Keratinocyte (primary cell): ENCODE data around the gene LANCL1. TPM values are rescaled to one million over a fixed set of nuclear protein-coding genes. Genes with fewer than 3 reads are reported as not detected.

Experiments
- DNase-seq: peaks from one replicate; pipeline ENCODE4 v3.0.0-alpha.2; 2011; ENCODE audit warnings: low read depth, missing footprints, low spot score
- FAIRE-seq: peaks from 2 replicates; lab custom pipeline; 2011; peaks lifted over from hg19 to GRCh38; lab: Jason Lieb, UNC
- H2AFZ ChIP-seq: 2 replicates; pipeline ENCODE4 v1.6.0; 2012; ENCODE audit warnings: low read length, control low read depth, inconsistent platforms; ENCODE audit not compliant: control insufficient read depth
- H3K27ac ChIP-seq: 2 replicates; pipeline ENCODE4 v1.5.1; 2011; ENCODE audit warnings: low read length; ENCODE audit not compliant: control insufficient read depth, insufficient read depth
- H3K27me3 ChIP-seq: 3 replicates; pipeline ENCODE4 v1.6.0; 2011; ENCODE audit warnings: low read length; ENCODE audit not compliant: control insufficient read depth, insufficient read depth; ENCODE audit errors: extremely low read depth
- H3K36me3 ChIP-seq, 2 experiments: 2 replicates in 1 of 2; 3 replicates in 1 of 2; pipeline ENCODE4 v1.5.1; 2011; ENCODE audit warnings: low read length in 2 of 2, mild to moderate bottlenecking in 1 of 2; ENCODE audit not compliant: control insufficient read depth in 2 of 2, insufficient read depth in 2 of 2; ENCODE audit errors: extremely low read depth in 1 of 2
- H3K4me1 ChIP-seq: 3 replicates; pipeline ENCODE4 v1.5.1; 2011; ENCODE audit warnings: low read length; ENCODE audit not compliant: control insufficient read depth, insufficient read depth; ENCODE audit errors: extremely low read depth
- H3K4me2 ChIP-seq: 3 replicates; pipeline ENCODE4 v1.6.0; 2011; ENCODE audit warnings: low read depth, low read length; ENCODE audit not compliant: control insufficient read depth, insufficient read depth; ENCODE audit errors: extremely low read depth
- H3K4me3 ChIP-seq, 3 experiments: fragments of 200-600 bp in 1 of 3; sonication (generic) in 1 of 3; 2 replicates in 2 of 3; 3 replicates in 1 of 3; pipeline ENCODE4 v1.5.1; 2011 to 2016; ENCODE audit warnings: low read length in 3 of 3, mild to moderate bottlenecking in 3 of 3, control low read depth in 2 of 3, inconsistent platforms in 1 of 3, low read depth in 1 of 3, mixed read lengths in 1 of 3, mixed run types in 1 of 3, moderate library complexity in 1 of 3; ENCODE audit not compliant: control insufficient read depth in 2 of 3, insufficient read depth in 2 of 3; ENCODE audit errors: extremely low read depth in 1 of 3
- H3K79me2 ChIP-seq: 2 replicates; pipeline ENCODE4 v1.6.0; 2012; ENCODE audit warnings: low read length; ENCODE audit not compliant: control insufficient read depth, insufficient read depth
- H3K9ac ChIP-seq: 3 replicates; pipeline ENCODE4 v1.6.0; 2011; ENCODE audit warnings: low read length; ENCODE audit not compliant: control insufficient read depth, insufficient read depth; ENCODE audit errors: extremely low read depth
- H3K9me1 ChIP-seq: 3 replicates; pipeline ENCODE4 v1.6.0; 2011; ENCODE audit warnings: low read length; ENCODE audit not compliant: control insufficient read depth, insufficient read depth; ENCODE audit errors: extremely low read depth
- H3K9me3 ChIP-seq: 2 replicates; pipeline ENCODE4 v1.5.1; 2012; ENCODE audit warnings: low read depth, low read length; ENCODE audit not compliant: control insufficient read depth
- H4K20me1 ChIP-seq: 3 replicates; pipeline ENCODE4 v1.6.0; 2011; ENCODE audit warnings: low read length; ENCODE audit not compliant: control insufficient read depth, insufficient read depth; ENCODE audit errors: extremely low read depth
- CTCF ChIP-seq, 3 experiments: IDR thresholded peaks in 1 of 3; conservative IDR thresholded peaks in 1 of 3; optimal IDR thresholded peaks in 1 of 3; 2 replicates in 2 of 3; 3 replicates in 1 of 3; pipeline versions ENCODE3 to v1.5.1; 2011; ENCODE audit warnings: low read length in 3 of 3, mild to moderate bottlenecking in 3 of 3, moderate library complexity in 2 of 3, control low read depth in 1 of 3, inconsistent platforms in 1 of 3; ENCODE audit not compliant: insufficient read depth in 2 of 3; ENCODE audit errors: extremely low read depth in 1 of 3
- EZH2 ChIP-seq: IDR thresholded peaks from one replicate; pipeline ENCODE4 v1.6.1; 2012; ENCODE audit warnings: inconsistent platforms, mild to moderate bottlenecking, low read length, moderate library complexity
- dilution Hi-C: fragments of 300-500 bp; cut with MboI; formaldehyde crosslinking; loops from one replicate; pipeline ENCODE4 v1.7.0; 2020; ENCODE audit warnings: low sequenced_read_pairs; ENCODE audit not compliant: extremely low pct_ligation_motif_present
- polyA plus RNA-seq, 5 experiments: library from polyadenylated mRNA; depleted of rRNA in 3 of 5; stranded (reverse) in 3 of 5; stranded (forward) in 1 of 5; unstranded in 1 of 5; fragments of >200 nt; gene quantifications; 1 replicate in 1 of 5; 2 replicates in 3 of 5; 3 replicates in 1 of 5; pipeline versions ENCODE4 v1.2.1 to v1.2.3, GENCODE V29; 2011 to 2012; ENCODE audit warnings: missing spikeins in 2 of 5, low read depth in 1 of 5, low replicate concordance in 1 of 5

LANCL1 gene
- polyA plus RNA-seq, 1 donor (not counting 4 experiments of a cell fraction or from before 2014, with no cell fraction given) = 86.4 TPM

- TF ChIP-seq CTCF (optimal IDR thresholded peaks at IDR 0.05 in 1 of 3, IDR thresholded peaks at IDR 0.05 in 1 of 3, conservative IDR thresholded peaks at IDR 0.05 in 1 of 3; ENCODE audit: extremely low read depth in 1 of 3, insufficient read depth in 2 of 3, low read length in 3 of 3) (no peak), EZH2 (no peak)
- dilution Hi-C loops = no loop called here
- H3K27me3 ChIP-seq = no peaks in the 10 kb centered on the region
- no peak overlapping the region for H2AFZ ChIP-seq
- no peak overlapping the region for H3K9ac ChIP-seq
- no peaks in the 10 kb centered on the region for H3K36me3 ChIP-seq
- no peaks in the 10 kb centered on the region for H3K9me1 ChIP-seq
- H3K79me2 ChIP-seq = no peaks in the 10 kb centered on the region
- H3K4me3 ChIP-seq = no peak overlapping the region
- no peaks in the 10 kb centered on the region for H3K9me3 ChIP-seq
- H3K27ac ChIP-seq = no peak overlapping the region
- no peaks in the 10 kb centered on the region for H3K4me1 ChIP-seq
- H3K4me2 ChIP-seq = no peak overlapping the region
- no peak for FAIRE-seq
- DNase-seq = no peak
- H4K20me1 ChIP-seq = no peaks in the 10 kb centered on the region
Measured at GRCh38 chr2:210515911-210516310, 39.4 kb upstream of the LANCL1 start.

GRCh38 chr2:210503725-210504191 is 27.2 kb upstream of the LANCL1 start:
- Histone ChIP-seq H4K20me1 (no peaks in the 10 kb centered on the region), H3K4me1 (no peaks in the 10 kb centered on the region), H2AFZ (no peak overlapping the region), H3K27me3 (no peaks in the 10 kb centered on the region), H3K9me1 (no peaks in the 10 kb centered on the region), H3K79me2 (no peaks in the 10 kb centered on the region), H3K4me3 (no peak overlapping the region), H3K9me3 (peaks cover 3% of the 10 kb centered on the region), H3K4me2 (no peak overlapping the region), H3K9ac (no peak overlapping the region), H3K27ac (no peak overlapping the region), H3K36me3 (no peaks in the 10 kb centered on the region)
- no peak for DNase-seq
- FAIRE-seq = no peak
- dilution Hi-C loops = no loop called here
- TF ChIP-seq CTCF (optimal IDR thresholded peaks at IDR 0.05 in 1 of 3, IDR thresholded peaks at IDR 0.05 in 1 of 3, conservative IDR thresholded peaks at IDR 0.05 in 1 of 3; ENCODE audit: extremely low read depth in 1 of 3, insufficient read depth in 2 of 3, low read length in 3 of 3) (no peak), EZH2 (no peak)
